ENCODE results near the gene STAT5B. TPM values are rescaled to one million over a fixed set of nuclear protein-coding genes. Genes with fewer than 3 reads are reported as not detected.

STAT5B gene
- total and polyA plus RNA-seq, 9 of the 15 experiments (the other 6 are each of a cell fraction or from before 2014, with no cell fraction given) = 20.8 to 176 (median 92.4) TPM

DNA sequence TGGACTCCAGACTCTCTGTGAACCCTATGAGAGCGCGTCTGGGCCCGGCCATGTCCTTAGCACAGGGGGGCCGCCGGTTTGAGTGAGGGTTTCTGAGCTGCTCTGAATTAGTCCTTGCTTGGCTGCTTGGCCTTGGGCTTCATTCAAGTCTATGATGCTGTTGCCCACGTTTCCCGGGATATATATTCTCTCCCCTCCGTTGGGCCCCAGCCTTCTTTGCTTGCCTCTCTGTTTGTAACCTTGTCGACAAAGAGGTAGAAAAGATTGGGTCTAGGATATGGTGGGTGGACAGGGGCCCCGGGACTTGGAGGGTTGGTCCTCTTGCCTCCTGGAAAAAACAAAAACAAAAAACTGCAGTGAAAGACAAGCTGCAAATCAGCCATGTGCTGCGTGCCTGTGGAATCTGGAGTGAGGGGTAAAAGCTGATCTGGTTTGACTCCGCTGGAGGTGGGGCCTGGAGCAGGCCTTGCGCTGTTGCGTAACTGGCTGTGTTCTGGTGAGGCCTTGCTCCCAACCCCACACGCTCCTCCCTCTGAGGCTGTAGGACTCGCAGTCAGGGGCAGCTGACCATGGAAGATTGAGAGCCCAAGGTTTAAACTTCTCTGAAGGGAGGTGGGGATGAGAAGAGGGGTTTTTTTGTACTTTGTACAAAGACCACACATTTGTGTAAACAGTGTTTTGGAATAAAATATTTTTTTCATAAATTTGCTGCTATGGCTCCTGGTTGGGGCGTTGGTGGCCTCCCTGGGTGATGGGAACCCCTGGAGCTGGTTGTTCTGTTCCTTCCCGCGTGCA is 35.2 kb upstream of the STAT5B start (continued):
- TF ChIP-seq, protein P1, sequence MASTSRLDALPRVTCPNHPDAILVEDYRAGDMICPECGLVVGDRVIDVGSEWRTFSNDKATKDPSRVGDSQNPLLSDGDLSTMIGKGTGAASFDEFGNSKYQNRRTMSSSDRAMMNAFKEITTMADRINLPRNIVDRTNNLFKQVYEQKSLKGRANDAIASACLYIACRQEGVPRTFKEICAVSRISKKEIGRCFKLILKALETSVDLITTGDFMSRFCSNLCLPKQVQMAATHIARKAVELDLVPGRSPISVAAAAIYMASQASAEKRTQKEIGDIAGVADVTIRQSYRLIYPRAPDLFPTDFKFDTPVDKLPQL (IDR thresholded peaks at IDR 0.05; ENCODE audit: extremely low read depth, insufficient read length) = peak; percentile 30
- no peak for TF ChIP-seq ZEB2 (IDR thresholded peaks at IDR 0.05)
- TF ChIP-seq, protein P2, sequence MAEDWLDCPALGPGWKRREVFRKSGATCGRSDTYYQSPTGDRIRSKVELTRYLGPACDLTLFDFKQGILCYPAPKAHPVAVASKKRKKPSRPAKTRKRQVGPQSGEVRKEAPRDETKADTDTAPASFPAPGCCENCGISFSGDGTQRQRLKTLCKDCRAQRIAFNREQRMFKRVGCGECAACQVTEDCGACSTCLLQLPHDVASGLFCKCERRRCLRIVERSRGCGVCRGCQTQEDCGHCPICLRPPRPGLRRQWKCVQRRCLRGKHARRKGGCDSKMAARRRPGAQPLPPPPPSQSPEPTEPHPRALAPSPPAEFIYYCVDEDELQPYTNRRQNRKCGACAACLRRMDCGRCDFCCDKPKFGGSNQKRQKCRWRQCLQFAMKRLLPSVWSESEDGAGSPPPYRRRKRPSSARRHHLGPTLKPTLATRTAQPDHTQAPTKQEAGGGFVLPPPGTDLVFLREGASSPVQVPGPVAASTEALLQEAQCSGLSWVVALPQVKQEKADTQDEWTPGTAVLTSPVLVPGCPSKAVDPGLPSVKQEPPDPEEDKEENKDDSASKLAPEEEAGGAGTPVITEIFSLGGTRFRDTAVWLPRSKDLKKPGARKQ (CRISPR knock-in tag; IDR thresholded peaks at IDR 0.05) = no peak
- no peak for TF ChIP-seq RBM22 (IDR thresholded peaks at IDR 0.05; ENCODE audit: low read depth, low read length, poor library complexity, severe bottlenecking)
- no peak; the same call in 1 of the 2 replicates for TF ChIP-seq ZNF239 (CRISPR knock-in tag; IDR thresholded peaks at IDR 0.05)
- TF ChIP-seq, protein P3, sequence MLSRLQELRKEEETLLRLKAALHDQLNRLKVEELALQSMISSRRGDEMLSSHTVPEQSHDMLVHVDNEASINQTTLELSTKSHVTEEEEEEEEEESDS (CRISPR knock-in tag; IDR thresholded peaks at IDR 0.05) = no peak
- no peak for TF ChIP-seq ZSCAN32 (CRISPR knock-in tag; IDR thresholded peaks at IDR 0.05)
- no peak for TF ChIP-seq GATA2 (CRISPR knock-in tag; IDR thresholded peaks at IDR 0.05)
- no peak for TF ChIP-seq STAT5B (CRISPR knock-in tag; IDR thresholded peaks at IDR 0.05)
- TF ChIP-seq THRAP3 (IDR thresholded peaks at IDR 0.05; ENCODE audit: borderline replicate concordance) = no peak
- TF ChIP-seq ZC3H4 (CRISPR knock-in tag; IDR thresholded peaks at IDR 0.05; ENCODE audit: borderline replicate concordance) = no peak
- TF ChIP-seq SMC3 (conservative IDR thresholded peaks at IDR 0.05; ENCODE audit: insufficient read depth, low read depth, low read length) = no peak
- TF ChIP-seq ZBTB8A (IDR thresholded peaks at IDR 0.05; ENCODE audit: partially characterized antibody) = no peak
- no peak for TF ChIP-seq HMG20B (CRISPR knock-in tag; IDR thresholded peaks at IDR 0.05)
- peak; percentile 29; the same call in 1 of the 2 replicates for TF ChIP-seq TCF3 (CRISPR knock-in tag; IDR thresholded peaks at IDR 0.05)
- TF ChIP-seq RB1 (IDR thresholded peaks at IDR 0.05; ENCODE audit: low read depth) = no peak
- TF ChIP-seq, protein P4, sequence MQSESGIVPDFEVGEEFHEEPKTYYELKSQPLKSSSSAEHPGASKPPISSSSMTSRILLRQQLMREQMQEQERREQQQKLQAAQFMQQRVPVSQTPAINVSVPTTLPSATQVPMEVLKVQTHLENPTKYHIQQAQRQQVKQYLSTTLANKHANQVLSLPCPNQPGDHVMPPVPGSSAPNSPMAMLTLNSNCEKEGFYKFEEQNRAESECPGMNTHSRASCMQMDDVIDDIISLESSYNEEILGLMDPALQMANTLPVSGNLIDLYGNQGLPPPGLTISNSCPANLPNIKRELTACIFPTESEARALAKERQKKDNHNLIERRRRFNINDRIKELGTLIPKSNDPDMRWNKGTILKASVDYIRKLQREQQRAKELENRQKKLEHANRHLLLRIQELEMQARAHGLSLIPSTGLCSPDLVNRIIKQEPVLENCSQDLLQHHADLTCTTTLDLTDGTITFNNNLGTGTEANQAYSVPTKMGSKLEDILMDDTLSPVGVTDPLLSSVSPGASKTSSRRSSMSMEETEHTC (IDR thresholded peaks at IDR 0.05) = no peak
- no peak for TF ChIP-seq NR3C1 (CRISPR knock-in tag; IDR thresholded peaks at IDR 0.05)
- no peak for TF ChIP-seq BDP1 (IDR thresholded peaks at IDR 0.05; ENCODE audit: insufficient read depth, insufficient read length)
- peak; percentile 93 for TF ChIP-seq MYC (IDR thresholded peaks at IDR 0.05; ENCODE audit: low read depth, low read length)
- no peak for TF ChIP-seq MYC (CRISPR knock-in tag; IDR thresholded peaks at IDR 0.05; ENCODE audit: borderline replicate concordance, low read depth)
- peak in 1 of 2 experiments; percentile 62; a peak in 2 of 4 replicates for TF ChIP-seq TBL1XR1 (IDR thresholded peaks at IDR 0.05; ENCODE audit: low read length in 2 of 2)
- no peak for TF ChIP-seq ZNF830 (CRISPR knock-in tag; IDR thresholded peaks at IDR 0.05)
- TF ChIP-seq HSF4 (CRISPR knock-in tag; IDR thresholded peaks at IDR 0.05; ENCODE audit: borderline replicate concordance) = no peak; the same call in 1 of the 2 replicates
- TF ChIP-seq ZNF507 (tag; conservative IDR thresholded peaks at IDR 0.05) = no peak
- TF ChIP-seq, protein P5, sequence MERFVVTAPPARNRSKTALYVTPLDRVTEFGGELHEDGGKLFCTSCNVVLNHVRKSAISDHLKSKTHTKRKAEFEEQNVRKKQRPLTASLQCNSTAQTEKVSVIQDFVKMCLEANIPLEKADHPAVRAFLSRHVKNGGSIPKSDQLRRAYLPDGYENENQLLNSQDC (CRISPR knock-in tag; IDR thresholded peaks at IDR 0.05) = no peak
- no peak for TF ChIP-seq FUS (optimal IDR thresholded peaks at IDR 0.05; ENCODE audit: low read depth, low read length)

Data from K562 (cell line).